DND-41 (cell line): ENCODE results near the gene TBCB.
A peak's percentile ranks its signal among the peaks of the same experiment; 100 is the strongest.

ENCODE experiments used
- ATAC-seq: fragments of 200-7000 bp; cut with Tn5 transposase; 3 replicates; pipeline ENCODE4 v1.9.1; 2021; ENCODE audit warnings: low read depth; ENCODE audit not compliant: insufficient read depth
- DNase-seq: peaks from one replicate; pipeline ENCODE4 v3.0.0-alpha.2; 2020
- H2AFZ ChIP-seq: 2 replicates; pipeline ENCODE4 v1.6.0; 2012; ENCODE audit warnings: low read depth, low read length
- H3K27ac ChIP-seq: 2 replicates; pipeline ENCODE4 v1.5.1; 2012; ENCODE audit warnings: low read length, inconsistent platforms
- H3K27me3 ChIP-seq: fragments of 200-600 bp; sonication (generic); 2 replicates; pipeline ENCODE4 v1.6.0; 2012; ENCODE audit warnings: low read length, mild to moderate bottlenecking, inconsistent platforms; ENCODE audit not compliant: insufficient read depth, poor library complexity
- H3K36me3 ChIP-seq: 2 replicates; pipeline ENCODE4 v1.5.1; 2012; ENCODE audit warnings: low read length, inconsistent platforms; ENCODE audit not compliant: insufficient read depth
- H3K4me1 ChIP-seq: 2 replicates; pipeline ENCODE4 v1.5.1; 2012; ENCODE audit warnings: mild to moderate bottlenecking, low read length; ENCODE audit not compliant: insufficient read depth
- H3K4me2 ChIP-seq: 2 replicates; pipeline ENCODE4 v1.6.0; 2012; ENCODE audit warnings: mild to moderate bottlenecking, moderate library complexity, low read length, inconsistent platforms; ENCODE audit not compliant: insufficient read depth
- H3K4me3 ChIP-seq, 2 experiments: fragments of 200-600 bp in 1 of 2; shearing (Covaris generic) in 1 of 2; 2 replicates each; pipeline ENCODE4 v1.5.1; 2012 to 2016; ENCODE audit warnings: inconsistent platforms in 2 of 2, low read length in 2 of 2, mild to moderate bottlenecking in 2 of 2, low read depth in 1 of 2, moderate library complexity in 1 of 2
- H3K79me2 ChIP-seq: 2 replicates; pipeline ENCODE4 v1.6.0; 2012; ENCODE audit warnings: low read length, inconsistent platforms; ENCODE audit not compliant: insufficient read depth
- H3K9ac ChIP-seq: 2 replicates; pipeline ENCODE4 v1.6.0; 2012; ENCODE audit warnings: low read depth, mild to moderate bottlenecking, inconsistent platforms, low read length, moderate library complexity
- H3K9me3 ChIP-seq: 2 replicates; pipeline ENCODE4 v1.5.1; 2012; ENCODE audit warnings: low read length, moderate library complexity, mild to moderate bottlenecking, inconsistent platforms; ENCODE audit not compliant: insufficient read depth, severe bottlenecking
- H4K20me1 ChIP-seq: 2 replicates; pipeline ENCODE4 v1.6.0; 2012; ENCODE audit warnings: low read length; ENCODE audit not compliant: insufficient read depth
- EZH2 ChIP-seq: IDR thresholded peaks from 3 replicates; pipeline ENCODE4 v1.6.1; 2012; ENCODE audit warnings: borderline replicate concordance, low read depth, mild to moderate bottlenecking, moderate library complexity, low read length, inconsistent platforms; ENCODE audit not compliant: severe bottlenecking
- TF ChIP-seq, protein P1 (sequence below): IDR thresholded peaks from 2 replicates; pipeline ENCODE4 v1.5.1; 2012; ENCODE audit warnings: borderline replicate concordance, low read length, moderate library complexity, mild to moderate bottlenecking; ENCODE audit not compliant: poor library complexity, severe bottlenecking; ENCODE audit errors: extremely low read depth

Gene TBCB

DNA sequence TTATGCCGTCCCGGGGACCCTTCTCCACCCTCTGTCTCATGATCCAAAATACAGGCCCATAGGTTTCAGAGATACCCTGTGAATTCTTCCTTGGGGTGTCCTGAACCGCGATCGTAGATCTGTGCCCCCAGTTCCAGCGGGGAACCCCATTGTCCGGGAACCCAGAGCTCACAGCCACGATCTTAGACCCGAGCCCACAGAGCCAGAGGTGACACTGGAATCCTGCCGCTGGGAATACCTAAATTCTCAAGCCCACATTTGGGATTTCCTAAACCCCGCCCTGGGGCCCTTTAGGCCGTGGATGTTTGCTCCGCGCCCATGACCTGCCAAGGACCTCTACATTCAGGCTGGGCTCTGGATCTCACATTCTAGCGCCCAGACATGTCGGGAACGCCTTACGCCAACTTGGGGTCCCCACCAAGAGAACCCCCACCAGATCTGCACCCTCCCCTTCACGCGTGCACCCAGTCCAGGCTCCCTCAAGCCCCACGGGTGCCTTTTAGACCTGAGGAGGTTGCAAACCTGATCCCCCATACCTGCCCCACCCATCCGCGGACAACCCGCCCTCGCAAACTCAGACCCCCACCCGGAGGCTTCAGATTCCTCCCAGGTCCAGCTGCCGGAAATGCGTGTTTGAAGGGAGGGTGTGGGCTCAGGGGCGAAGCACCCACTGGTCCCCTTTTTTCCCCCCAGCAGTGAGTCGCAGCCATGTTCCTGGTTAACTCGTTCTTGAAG is 25.2 kb downstream of the TBCB start:
- Histone ChIP-seq H3K27ac (peak overlapping the region; percentile 87), H4K20me1 (peaks cover 14% of the 10 kb centered on the region), H3K79me2 (peaks cover 24% of the 10 kb centered on the region), H3K27me3 (no peaks in the 10 kb centered on the region), H3K36me3 (peaks cover 30% of the 10 kb centered on the region), H2AFZ (peak overlapping the region; percentile 82), H3K4me3 (peak overlapping the region; percentile 75 to 80), H3K9me3 (no peaks in the 10 kb centered on the region), H3K9ac (peak overlapping the region; percentile 83), H3K4me2 (peak overlapping the region; percentile 77), H3K4me1 (peaks cover 22% of the 10 kb centered on the region)
- DNase-seq (peak; percentile 74), ATAC-seq (peak; percentile 38)
- TF ChIP-seq, protein P1, sequence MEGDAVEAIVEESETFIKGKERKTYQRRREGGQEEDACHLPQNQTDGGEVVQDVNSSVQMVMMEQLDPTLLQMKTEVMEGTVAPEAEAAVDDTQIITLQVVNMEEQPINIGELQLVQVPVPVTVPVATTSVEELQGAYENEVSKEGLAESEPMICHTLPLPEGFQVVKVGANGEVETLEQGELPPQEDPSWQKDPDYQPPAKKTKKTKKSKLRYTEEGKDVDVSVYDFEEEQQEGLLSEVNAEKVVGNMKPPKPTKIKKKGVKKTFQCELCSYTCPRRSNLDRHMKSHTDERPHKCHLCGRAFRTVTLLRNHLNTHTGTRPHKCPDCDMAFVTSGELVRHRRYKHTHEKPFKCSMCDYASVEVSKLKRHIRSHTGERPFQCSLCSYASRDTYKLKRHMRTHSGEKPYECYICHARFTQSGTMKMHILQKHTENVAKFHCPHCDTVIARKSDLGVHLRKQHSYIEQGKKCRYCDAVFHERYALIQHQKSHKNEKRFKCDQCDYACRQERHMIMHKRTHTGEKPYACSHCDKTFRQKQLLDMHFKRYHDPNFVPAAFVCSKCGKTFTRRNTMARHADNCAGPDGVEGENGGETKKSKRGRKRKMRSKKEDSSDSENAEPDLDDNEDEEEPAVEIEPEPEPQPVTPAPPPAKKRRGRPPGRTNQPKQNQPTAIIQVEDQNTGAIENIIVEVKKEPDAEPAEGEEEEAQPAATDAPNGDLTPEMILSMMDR, result no peak
- TF ChIP-seq EZH2, result no peak

DNA sequence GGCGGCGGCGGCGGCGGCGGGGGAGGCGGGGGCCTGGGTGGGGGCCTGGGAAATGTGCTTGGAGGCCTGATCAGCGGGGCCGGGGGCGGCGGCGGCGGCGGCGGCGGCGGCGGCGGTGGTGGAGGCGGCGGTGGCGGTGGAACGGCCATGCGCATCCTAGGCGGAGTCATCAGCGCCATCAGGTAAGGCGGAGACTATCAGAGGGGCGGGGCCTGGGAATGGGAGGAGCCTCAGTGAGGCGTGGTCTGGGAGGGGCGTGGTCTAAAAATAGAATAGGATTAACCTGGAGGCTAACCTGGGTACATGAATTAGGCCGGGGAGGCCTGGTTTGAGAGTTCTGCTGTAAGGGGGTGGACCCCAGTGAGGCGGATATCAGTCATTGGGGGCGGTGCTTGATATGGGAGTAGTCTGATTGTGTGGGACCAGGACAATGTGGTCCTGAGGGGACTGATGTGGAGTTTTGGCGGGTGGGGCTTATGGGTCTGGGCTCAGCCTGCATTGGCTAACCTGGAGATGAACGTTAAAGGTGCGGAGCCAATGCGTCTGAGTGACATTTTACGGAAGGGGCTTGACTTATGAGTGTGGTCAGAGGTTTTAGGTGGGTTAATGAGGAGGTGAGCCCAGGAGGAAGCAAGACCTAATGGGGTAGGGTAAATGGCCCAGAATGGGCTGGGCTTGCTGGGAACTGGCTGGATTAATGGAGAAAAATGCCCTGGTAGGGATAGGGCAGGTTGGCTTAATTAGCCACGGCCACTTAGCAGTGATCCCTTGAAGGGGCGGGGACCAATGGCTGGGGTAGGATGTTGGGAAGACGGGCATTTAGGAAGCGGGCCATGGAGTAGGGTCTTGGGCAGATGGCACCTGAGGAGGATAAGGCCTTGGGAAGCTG is 26.0 kb downstream of the TBCB start:
- peak overlapping the region; percentile 0 to 80; a peak in 3 of 4 replicates for H3K4me3 ChIP-seq
- no peak for TF ChIP-seq EZH2
- TF ChIP-seq, protein P1, result no peak
- H3K4me2 ChIP-seq, result peak overlapping the region; percentile 77
- DNase-seq (peak; percentile 87), ATAC-seq (peak; percentile 68)
- peaks cover 14% of the 10 kb centered on the region for H4K20me1 ChIP-seq
- H3K27me3 ChIP-seq, result no peaks in the 10 kb centered on the region
- peaks cover 38% of the 10 kb centered on the region for H3K36me3 ChIP-seq
- peak overlapping the region; percentile 82; the same call in 1 of the 2 replicates for H2AFZ ChIP-seq
- H3K4me1 ChIP-seq, result peaks cover 22% of the 10 kb centered on the region
- H3K9me3 ChIP-seq, result no peaks in the 10 kb centered on the region
- no peak overlapping the region for H3K27ac ChIP-seq
- H3K9ac ChIP-seq, result peak overlapping the region; percentile 83; the same call in 1 of the 2 replicates
- peaks cover 24% of the 10 kb centered on the region for H3K79me2 ChIP-seq

DNA sequence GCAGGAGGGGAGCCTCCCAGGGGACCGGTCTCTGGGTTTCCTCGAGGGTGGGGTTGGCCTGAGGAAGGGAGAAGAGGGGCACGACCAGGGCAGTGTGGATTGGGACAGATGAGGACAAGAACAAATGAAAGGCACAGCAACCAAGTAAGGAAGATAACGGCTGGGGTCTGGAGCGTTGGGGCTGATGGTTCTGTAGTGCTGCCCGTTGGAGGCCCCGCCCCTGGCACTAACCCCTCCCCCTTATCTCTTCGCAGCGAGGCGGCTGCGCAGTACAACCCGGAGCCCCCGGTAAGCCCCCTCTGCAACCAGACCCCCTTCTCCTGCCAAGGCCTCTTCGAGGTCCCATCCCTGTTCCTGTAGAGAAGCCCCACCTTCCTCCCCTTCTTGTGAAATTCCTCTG is 26.8 kb downstream of the TBCB start:
- peak overlapping the region; percentile 53 for H3K4me2 ChIP-seq
- peaks cover 22% of the 10 kb centered on the region for H3K4me1 ChIP-seq
- TF ChIP-seq, protein P1, result no peak
- no peak for TF ChIP-seq EZH2
- peaks cover 24% of the 10 kb centered on the region for H3K79me2 ChIP-seq
- peaks cover 46% of the 10 kb centered on the region for H3K36me3 ChIP-seq
- peaks cover 17% of the 10 kb centered on the region for H4K20me1 ChIP-seq
- no peak overlapping the region for H3K4me3 ChIP-seq
- no peak overlapping the region for H3K9ac ChIP-seq
- no peaks in the 10 kb centered on the region for H3K9me3 ChIP-seq
- DNase-seq (no peak), ATAC-seq (no peak)
- no peak overlapping the region for H3K27ac ChIP-seq
- no peaks in the 10 kb centered on the region for H3K27me3 ChIP-seq
- no peak overlapping the region for H2AFZ ChIP-seq
